Activated CD4-positive, alpha-beta memory T cell treated with anti-CD3 and anti-CD28 coated beads for 36 hours (primary cell): ENCODE measurements around the gene FERD3L. TPM values are rescaled to one million over a fixed set of nuclear protein-coding genes. Genes with fewer than 3 reads are reported as not detected.

ENCODE experiments used
- total RNA-seq, 2 experiments: library from RNA; stranded (reverse); gene quantifications; one replicate each; pipeline ENCODE4 v1.2.3, GENCODE V29; 2021

The FERD3L gene
- total RNA-seq, 2 experiments from 2014 or later, result not detected

Other genes starting within 250 kb of the FERD3L start
- gene TWIST1, start 27.8 kb downstream of the FERD3L start, total RNA-seq, result 1 to 10 TPM; 4.1 to 4.6 TPM